Measurements from ENCODE around the gene NAPSA. TPM values are rescaled to one million over a fixed set of nuclear protein-coding genes. Genes with fewer than 3 reads are reported as not detected.

Gene NAPSA
- total and polyA plus RNA-seq, 9 of the 15 experiments (the other 6 are each of a cell fraction or from before 2014, with no cell fraction given), result 0.25 to 1.9 (median 0.69) TPM

- TF ChIP-seq GABPA (tag; conservative IDR thresholded peaks at IDR 0.05; ENCODE audit: low read depth) (no peak), SMARCE1 (IDR thresholded peaks at IDR 0.05) (0 out of 2 replicates have a peak, but pooled peaks have one; percentile 31), ADNP (tag; IDR thresholded peaks at IDR 0.05) (no peak), ZBTB12 (CRISPR knock-in tag; IDR thresholded peaks at IDR 0.05) (no peak), THAP12 (CRISPR knock-in tag; IDR thresholded peaks at IDR 0.05) (no peak), SMARCB1 (IDR thresholded peaks at IDR 0.05; ENCODE audit: insufficient read length, low read depth) (no peak), EGR1 (conservative IDR thresholded peaks at IDR 0.05) (peak; percentile 67), RBM34 (IDR thresholded peaks at IDR 0.05; ENCODE audit: borderline replicate concordance, insufficient read depth, low read length) (no peak), BMI1 (IDR thresholded peaks at IDR 0.05; ENCODE audit: low read length) (no peak), PRDM10 (IDR thresholded peaks at IDR 0.05; ENCODE audit: partially characterized antibody) (peak; percentile 14), CEBPZ (IDR thresholded peaks at IDR 0.05; ENCODE audit: borderline replicate concordance, low read depth, low read length) (no peak), MCM5 (IDR thresholded peaks at IDR 0.05; ENCODE audit: low read depth) (no peak), TCF3 (CRISPR knock-in tag; IDR thresholded peaks at IDR 0.05) (0 out of 2 replicates have a peak, but pooled peaks have one; percentile 4), NBN (IDR thresholded peaks at IDR 0.05; ENCODE audit: low read depth) (0 out of 2 replicates have a peak, but pooled peaks have one; percentile 17), STAG1 (CRISPR knock-in tag; IDR thresholded peaks at IDR 0.05; ENCODE audit: borderline replicate concordance) (no peak), PRMT5 (CRISPR knock-in tag; IDR thresholded peaks at IDR 0.05) (no peak), NCOR1 (IDR thresholded peaks at IDR 0.05) (no peak)
Measured at GRCh38 chr19:50384685-50385535, 19.5 kb upstream of the NAPSA start (continued).

Data from K562 (cell line).